Activated T-helper 2 cell treated with anti-CD3 and anti-CD28 coated beads, Interferon-gamma antibody, Interleukin-2, Interleukin-4, amounts not matched to agents 10 μg/mL and 5 μg/mL and 100 μg/mL, durations not matched to agents 14 hours and 24 hours and 36 hours (primary cell): ENCODE measurements around the gene KRTAP10-2. TPM values are rescaled to one million over a fixed set of nuclear protein-coding genes. Genes with fewer than 3 reads are reported as not detected.

Experiments used
- DNase-seq: peaks from one replicate; pipeline ENCODE4 v3.0.0; 2021; ENCODE audit warnings: low spot score
- H3K27ac Mint-ChIP-seq: one replicate; pipeline ENCODE4 v1.8.0; 2021; ENCODE audit warnings: mixed read lengths
- H3K27me3 Mint-ChIP-seq: one replicate; pipeline ENCODE4 v1.8.0; 2021; ENCODE audit warnings: low read depth, mixed read lengths
- H3K36me3 Mint-ChIP-seq: one replicate; pipeline ENCODE4 v1.8.0; 2021; ENCODE audit warnings: low read depth, mixed read lengths
- H3K4me1 Mint-ChIP-seq: one replicate; pipeline ENCODE4 v1.8.0; 2021; ENCODE audit warnings: low read depth, mixed read lengths
- H3K4me3 Mint-ChIP-seq: one replicate; pipeline ENCODE4 v1.8.0; 2021; ENCODE audit warnings: low read depth, mild to moderate bottlenecking, moderate library complexity, mixed read lengths
- H3K9me3 Mint-ChIP-seq: one replicate; pipeline ENCODE4 v1.8.0; 2021; ENCODE audit warnings: mixed read lengths
- intact Hi-C: fragments of 100-400 bp; cut with micrococcal nuclease; formaldehyde crosslinking; loops from one replicate; pipeline ENCODE4 v1.15.1; 2023
- total RNA-seq: library from RNA; stranded (reverse); gene quantifications from 2 replicates; pipeline ENCODE4 v1.2.3, GENCODE V29; 2022

KRTAP10-2 gene
- total RNA-seq, 1 donor from 2014 or later: not detected

GRCh38 chr21:44527983-44528633 lies 23.2 kb downstream of the KRTAP10-2 start:
- H3K27ac Mint-ChIP-seq: no peak overlapping the region
- H3K4me3 Mint-ChIP-seq: no peak overlapping the region
- no peak for DNase-seq
- H3K4me1 Mint-ChIP-seq: no peaks in the 10 kb centered on the region
- no peaks in the 10 kb centered on the region for H3K9me3 Mint-ChIP-seq
- H3K36me3 Mint-ChIP-seq: no peaks in the 10 kb centered on the region
- intact Hi-C loops: no loop called here
- H3K27me3 Mint-ChIP-seq: no peaks in the 10 kb centered on the region

- intact Hi-C loops: no loop called here
- no peaks in the 10 kb centered on the region for H3K36me3 Mint-ChIP-seq
- DNase-seq: no peak
- H3K27ac Mint-ChIP-seq: no peak overlapping the region
- H3K9me3 Mint-ChIP-seq: no peaks in the 10 kb centered on the region
- H3K4me3 Mint-ChIP-seq: no peak overlapping the region
- H3K27me3 Mint-ChIP-seq: no peaks in the 10 kb centered on the region
- no peaks in the 10 kb centered on the region for H3K4me1 Mint-ChIP-seq
These were observed 23.9 kb downstream of the KRTAP10-2 start for GRCh38 chr21:44527156-44527982.

GRCh38 chr21:44526096-44526997 lies 25.0 kb downstream of the KRTAP10-2 start:
- no peak overlapping the region for H3K27ac Mint-ChIP-seq
- DNase-seq: no peak

GRCh38 chr21:44525391-44526095 lies 25.8 kb downstream of the KRTAP10-2 start:
- H3K27me3 Mint-ChIP-seq: no peaks in the 10 kb centered on the region
- no peaks in the 10 kb centered on the region for H3K9me3 Mint-ChIP-seq
- intact Hi-C loops: no loop called here
- no peaks in the 10 kb centered on the region for H3K36me3 Mint-ChIP-seq
- H3K27ac Mint-ChIP-seq: no peak overlapping the region
- DNase-seq: no peak
- no peak overlapping the region for H3K4me3 Mint-ChIP-seq
- no peaks in the 10 kb centered on the region for H3K4me1 Mint-ChIP-seq

More at GRCh38 chr21:44526096-44526997, 25.0 kb downstream of the KRTAP10-2 start:
- Mint-ChIP-seq H3K27me3 (no peaks in the 10 kb centered on the region), H3K9me3 (no peaks in the 10 kb centered on the region), H3K4me3 (no peak overlapping the region), H3K36me3 (no peaks in the 10 kb centered on the region), H3K4me1 (no peaks in the 10 kb centered on the region)
- intact Hi-C loops: no loop called here

GRCh38 chr21:44524414-44525371 lies 26.6 kb downstream of the KRTAP10-2 start:
- intact Hi-C loops: no loop called here
- H3K27ac Mint-ChIP-seq: no peak overlapping the region
- no peak overlapping the region for H3K4me3 Mint-ChIP-seq
- no peak for DNase-seq
- H3K9me3 Mint-ChIP-seq: no peaks in the 10 kb centered on the region
- no peaks in the 10 kb centered on the region for H3K4me1 Mint-ChIP-seq
- no peaks in the 10 kb centered on the region for H3K36me3 Mint-ChIP-seq
- no peaks in the 10 kb centered on the region for H3K27me3 Mint-ChIP-seq

- no peak for DNase-seq
- no peaks in the 10 kb centered on the region for H3K36me3 Mint-ChIP-seq
- H3K27me3 Mint-ChIP-seq: no peaks in the 10 kb centered on the region
- intact Hi-C loops: no loop called here
- H3K27ac Mint-ChIP-seq: no peak overlapping the region
- H3K9me3 Mint-ChIP-seq: no peaks in the 10 kb centered on the region
- H3K4me3 Mint-ChIP-seq: no peak overlapping the region
- H3K4me1 Mint-ChIP-seq: no peaks in the 10 kb centered on the region
These were observed 27.5 kb downstream of the KRTAP10-2 start for GRCh38 chr21:44523567-44524413.

GRCh38 chr21:44522753-44523204 lies 28.5 kb downstream of the KRTAP10-2 start:
- Mint-ChIP-seq H3K27ac (no peak overlapping the region), H3K9me3 (no peaks in the 10 kb centered on the region), H3K4me3 (no peak overlapping the region), H3K27me3 (no peaks in the 10 kb centered on the region), H3K36me3 (no peaks in the 10 kb centered on the region), H3K4me1 (peaks cover 4% of the 10 kb centered on the region)
- no peak for DNase-seq
- intact Hi-C loops: no loop called here

- DNase-seq: no peak
These were observed 29.2 kb downstream of the KRTAP10-2 start for GRCh38 chr21:44521928-44522752.

GRCh38 chr21:44521301-44521927 lies 29.9 kb downstream of the KRTAP10-2 start:
- H3K27me3 Mint-ChIP-seq: no peaks in the 10 kb centered on the region
- H3K4me1 Mint-ChIP-seq: peaks cover 4% of the 10 kb centered on the region
- intact Hi-C loops: no loop called here
- no peaks in the 10 kb centered on the region for H3K36me3 Mint-ChIP-seq
- no peak overlapping the region for H3K4me3 Mint-ChIP-seq
- no peak overlapping the region for H3K27ac Mint-ChIP-seq
- DNase-seq: no peak
- no peaks in the 10 kb centered on the region for H3K9me3 Mint-ChIP-seq

More at GRCh38 chr21:44521928-44522752, 29.2 kb downstream of the KRTAP10-2 start:
- Mint-ChIP-seq H3K27me3 (no peaks in the 10 kb centered on the region), H3K4me3 (no peak overlapping the region), H3K27ac (no peak overlapping the region), H3K9me3 (no peaks in the 10 kb centered on the region), H3K36me3 (no peaks in the 10 kb centered on the region), H3K4me1 (peaks cover 4% of the 10 kb centered on the region)
- intact Hi-C loops: no loop called here
